Mucosa of stomach (tissue), 1 donor: ENCODE results near the gene SOX1.

Experiments
- H3K27me3 ChIP-seq: one replicate; pipeline ENCODE4 v1.7.0; 2013; ENCODE audit warnings: mild to moderate bottlenecking, low read length; ENCODE audit not compliant: control insufficient read depth, insufficient read depth
- H3K36me3 ChIP-seq: one replicate; pipeline ENCODE4 v1.7.0; 2013; ENCODE audit warnings: low read length; ENCODE audit not compliant: control insufficient read depth, insufficient read depth
- H3K4me1 ChIP-seq: one replicate; pipeline ENCODE4 v1.7.0; 2013; ENCODE audit warnings: mild to moderate bottlenecking, low read length; ENCODE audit not compliant: control insufficient read depth, insufficient read depth
- H3K4me3 ChIP-seq: one replicate; pipeline ENCODE4 v1.7.0; 2013; ENCODE audit warnings: low read length
- H3K9ac ChIP-seq: one replicate; pipeline ENCODE4 v1.7.0; 2013; ENCODE audit warnings: mild to moderate bottlenecking, low read length, moderate library complexity
- H3K9me3 ChIP-seq: one replicate; pipeline ENCODE4 v1.7.0; 2013; ENCODE audit warnings: mild to moderate bottlenecking, low read length, moderate library complexity; ENCODE audit not compliant: control insufficient read depth
- donor health status: Pancreatic carcinoma.

Gene SOX1

GRCh38 chr13:112116187-112116950, 49.4 kb downstream of the SOX1 start:
- Histone ChIP-seq H3K4me3 (no peak overlapping the region), H3K9ac (no peak overlapping the region), H3K4me1 (no peaks in the 10 kb centered on the region), H3K36me3 (no peaks in the 10 kb centered on the region), H3K27me3 (peaks cover 7% of the 10 kb centered on the region), H3K9me3 (no peaks in the 10 kb centered on the region)

- Histone ChIP-seq H3K36me3 (no peaks in the 10 kb centered on the region), H3K4me1 (no peaks in the 10 kb centered on the region), H3K9ac (no peak overlapping the region), H3K9me3 (no peaks in the 10 kb centered on the region), H3K4me3 (no peak overlapping the region), H3K27me3 (peaks cover 4% of the 10 kb centered on the region)
These were observed 50.5 kb downstream of the SOX1 start for GRCh38 chr13:112117258-112117954.

GRCh38 chr13:112117955-112118302, 51.0 kb downstream of the SOX1 start:
- Histone ChIP-seq H3K9ac (no peak overlapping the region), H3K36me3 (no peaks in the 10 kb centered on the region), H3K9me3 (no peaks in the 10 kb centered on the region), H3K27me3 (peaks cover 4% of the 10 kb centered on the region), H3K4me3 (no peak overlapping the region), H3K4me1 (no peaks in the 10 kb centered on the region)

- H3K4me1 ChIP-seq = no peaks in the 10 kb centered on the region
- H3K27me3 ChIP-seq = peaks cover 4% of the 10 kb centered on the region
- no peaks in the 10 kb centered on the region for H3K36me3 ChIP-seq
- no peaks in the 10 kb centered on the region for H3K9me3 ChIP-seq
- no peak overlapping the region for H3K9ac ChIP-seq
- no peak overlapping the region for H3K4me3 ChIP-seq
These were observed 51.6 kb downstream of the SOX1 start for GRCh38 chr13:112118451-112119064.

- H3K27me3 ChIP-seq = peaks cover 4% of the 10 kb centered on the region
- no peak overlapping the region for H3K4me3 ChIP-seq
- H3K9ac ChIP-seq = no peak overlapping the region
- H3K36me3 ChIP-seq = no peaks in the 10 kb centered on the region
- H3K4me1 ChIP-seq = no peaks in the 10 kb centered on the region
- H3K9me3 ChIP-seq = no peaks in the 10 kb centered on the region
These were observed 52.5 kb downstream of the SOX1 start for GRCh38 chr13:112119192-112120030.

GRCh38 chr13:112120031-112120373, 53.1 kb downstream of the SOX1 start:
- Histone ChIP-seq H3K9ac (no peak overlapping the region), H3K36me3 (no peaks in the 10 kb centered on the region), H3K4me3 (no peak overlapping the region), H3K27me3 (peaks cover 4% of the 10 kb centered on the region), H3K4me1 (no peaks in the 10 kb centered on the region), H3K9me3 (no peaks in the 10 kb centered on the region)
